PFSK-1 (cell line): ENCODE measurements around the gene PRR7.

ENCODE experiments used
- FOXP2 ChIP-seq: optimal IDR thresholded peaks from 2 replicates; pipeline ENCODE3; 2011; ENCODE audit warnings: borderline replicate concordance, control low read depth, inconsistent platforms; ENCODE audit not compliant: insufficient read depth; ENCODE audit errors: extremely low read length, extremely low read depth
- POLR2AphosphoS5 ChIP-seq: IDR thresholded peaks from 2 replicates; pipeline ENCODE4 v1.6.1; 2012; ENCODE audit warnings: low read depth, mild to moderate bottlenecking, control low read depth, low read length, moderate library complexity
- REST ChIP-seq, 2 experiments: IDR thresholded peaks; 2 replicates each; pipeline versions ENCODE4 v1.6.1 to v1.8.0; 2011 to 2012; ENCODE audit warnings: low read depth in 2 of 2, low read length in 2 of 2, control low read depth in 1 of 2, inconsistent platforms in 1 of 2, mild to moderate bottlenecking in 1 of 2, moderate library complexity in 1 of 2; ENCODE audit not compliant: insufficient read depth in 1 of 2
- SIN3A ChIP-seq: IDR thresholded peaks from 2 replicates; pipeline ENCODE4 v1.6.1; 2012; ENCODE audit warnings: mild to moderate bottlenecking, low read length, moderate library complexity, borderline replicate concordance; ENCODE audit not compliant: insufficient read depth
- TAF1 ChIP-seq: IDR thresholded peaks from 2 replicates; pipeline ENCODE4 v1.6.1; 2012; ENCODE audit warnings: low read length, control low read depth, borderline replicate concordance; ENCODE audit not compliant: insufficient read depth

Gene PRR7

DNA sequence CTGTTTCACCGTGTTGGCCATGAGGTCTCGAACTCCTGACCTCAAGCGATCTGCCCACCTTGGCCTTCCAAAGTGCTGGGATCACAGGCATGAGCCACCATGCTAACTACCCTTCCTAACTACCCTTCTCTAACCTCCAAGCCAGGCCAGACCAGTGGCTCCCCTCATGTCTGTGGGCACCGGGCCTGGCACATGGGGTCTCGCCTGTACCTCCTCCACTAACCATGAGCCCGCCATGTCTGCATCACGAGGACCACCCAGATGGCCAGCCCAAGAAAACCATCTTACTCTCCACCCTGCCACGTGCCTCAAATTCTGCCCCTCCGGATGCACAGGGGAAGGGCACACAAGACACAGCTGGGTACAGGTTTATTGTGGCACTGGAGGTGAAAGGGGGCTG lies 36.4 kb downstream of the PRR7 start:
- no peak for TF ChIP-seq TAF1
- TF ChIP-seq FOXP2: no peak
- TF ChIP-seq POLR2AphosphoS5: no peak
- TF ChIP-seq SIN3A: no peak
- TF ChIP-seq REST (IDR thresholded peaks at IDR 0.05; ENCODE audit: insufficient read depth in 1 of 2, low read depth in 2 of 2, low read length in 2 of 2): no peak

DNA sequence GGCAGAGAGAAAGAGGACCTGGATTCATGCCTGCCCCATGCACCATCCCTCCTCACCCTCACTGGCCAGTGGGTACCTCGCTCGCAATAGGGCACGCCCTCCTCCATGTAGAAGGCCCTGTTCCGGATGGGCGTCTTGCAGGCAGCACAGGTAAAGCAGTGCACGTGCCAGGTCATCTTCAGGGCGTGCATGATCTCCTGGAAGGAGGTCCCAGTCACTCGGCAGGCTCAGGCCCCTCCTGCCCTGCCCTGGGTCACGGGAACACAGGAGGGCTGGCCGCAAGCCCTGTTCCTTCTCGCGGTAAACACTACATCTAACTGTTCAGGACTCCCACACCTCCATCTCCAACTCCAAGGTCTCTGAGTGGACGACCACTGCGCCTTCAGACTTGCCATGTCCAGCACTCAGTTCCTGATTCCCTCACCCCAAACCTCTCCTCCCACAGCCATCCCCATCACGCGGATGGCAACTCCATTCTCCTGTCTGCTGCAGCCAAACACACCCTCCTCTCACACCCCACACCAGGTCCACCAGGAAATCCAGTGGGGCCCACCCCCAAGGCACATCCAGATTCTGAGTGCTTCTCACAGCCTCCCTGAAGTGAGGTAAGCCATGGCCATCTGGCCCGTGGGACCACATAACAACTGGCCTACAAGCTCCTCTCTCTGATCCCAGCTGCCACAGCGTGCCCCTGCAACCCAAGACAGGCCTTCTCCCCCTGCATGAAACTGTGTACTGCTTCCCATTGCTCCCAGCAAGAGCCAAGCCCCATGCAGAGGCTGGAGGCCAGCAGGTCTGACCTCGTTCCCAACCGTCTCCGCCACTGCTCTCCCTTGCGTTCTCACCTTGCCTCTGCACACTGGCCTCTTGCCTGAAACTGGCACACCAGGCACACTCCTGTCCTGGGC lies 37.6 kb downstream of the PRR7 start:
- TF ChIP-seq POLR2AphosphoS5 (no peak), SIN3A (no peak), TAF1 (no peak), REST (IDR thresholded peaks at IDR 0.05; ENCODE audit: insufficient read depth in 1 of 2, low read depth in 2 of 2, low read length in 2 of 2) (no peak), FOXP2 (no peak)

GRCh38 chr5:177484902-177485549 lies 38.4 kb downstream of the PRR7 start:
- TF ChIP-seq FOXP2: no peak
- no peak; the same call in 1 of the 2 replicates for TF ChIP-seq POLR2AphosphoS5
- TF ChIP-seq REST (IDR thresholded peaks at IDR 0.05; ENCODE audit: insufficient read depth in 1 of 2, low read depth in 2 of 2, low read length in 2 of 2): no peak
- no peak for TF ChIP-seq TAF1
- no peak for TF ChIP-seq SIN3A

DNA sequence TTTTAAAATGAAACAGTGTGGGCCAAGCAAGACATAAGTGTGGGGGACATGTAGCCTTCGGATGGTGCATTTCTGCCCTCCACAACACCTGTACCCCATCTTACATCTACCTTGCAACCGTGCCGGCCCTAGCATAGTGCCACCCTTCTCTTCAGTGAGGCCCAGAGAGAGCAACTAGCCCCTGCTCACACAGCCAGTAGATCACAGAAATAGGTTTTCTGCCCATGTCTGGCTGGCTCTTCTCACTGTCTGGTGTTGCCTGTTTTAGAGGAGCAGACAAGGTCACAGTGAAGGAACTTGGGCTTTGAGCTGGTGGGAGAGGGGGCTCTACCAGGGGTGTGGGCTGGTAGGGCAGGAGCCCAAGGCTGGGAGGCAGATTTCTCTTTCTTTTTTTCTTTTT lies 39.6 kb downstream of the PRR7 start:
- TF ChIP-seq TAF1: no peak
- no peak for TF ChIP-seq FOXP2
- no peak for TF ChIP-seq SIN3A
- no peak for TF ChIP-seq REST (IDR thresholded peaks at IDR 0.05; ENCODE audit: insufficient read depth in 1 of 2, low read depth in 2 of 2, low read length in 2 of 2)
- no peak for TF ChIP-seq POLR2AphosphoS5
